ENCODE measurements around the gene NBL1. TPM values are rescaled to one million over a fixed set of nuclear protein-coding genes. Genes with fewer than 3 reads are reported as not detected.

Gene NBL1
- total and polyA plus RNA-seq, 9 of the 15 experiments (the other 6 are each of a cell fraction or from before 2014, with no cell fraction given) = 0.10 to 3.7 (median 1.8) TPM; not detected in 1

DNA sequence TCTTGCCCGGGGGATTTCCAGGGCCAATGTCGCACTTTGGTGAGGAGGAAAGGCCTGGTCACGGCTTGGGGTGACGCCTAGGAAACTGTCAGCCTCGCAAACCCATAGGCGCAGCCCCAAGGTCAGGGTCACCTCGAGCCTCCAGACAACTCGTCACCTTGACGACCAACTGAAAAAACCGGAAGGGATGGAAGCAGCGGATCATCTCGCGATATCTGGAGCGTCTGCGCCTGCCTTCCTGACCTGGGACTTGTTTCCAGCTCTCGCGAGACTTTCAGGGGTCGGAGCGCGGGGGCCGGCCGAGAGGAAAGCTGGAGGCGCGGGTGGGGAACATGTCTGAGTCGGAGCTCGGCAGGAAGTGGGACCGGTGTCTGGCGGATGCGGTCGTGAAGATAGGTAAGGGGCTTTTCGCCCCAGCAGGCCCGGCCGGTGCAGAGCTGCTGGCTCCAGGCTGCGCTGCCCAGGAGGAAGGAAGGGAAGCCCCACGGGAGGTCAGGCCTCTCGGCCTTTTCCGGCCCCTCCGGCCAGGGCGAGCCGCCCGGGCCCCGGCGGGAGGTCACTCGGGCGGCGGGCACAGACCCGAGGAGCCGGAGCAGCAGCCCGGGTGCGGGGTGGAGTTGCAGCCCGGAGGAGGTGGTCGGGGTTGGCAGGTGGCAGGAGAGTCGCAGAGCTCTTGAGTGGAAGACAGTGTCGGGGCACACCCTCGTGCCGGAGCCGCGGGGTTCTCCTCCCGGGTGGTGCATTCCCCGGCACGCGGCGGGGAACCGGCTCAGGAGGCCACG, 47.2 kb upstream of the NBL1 start (continued):
- TF ChIP-seq, protein P1, sequence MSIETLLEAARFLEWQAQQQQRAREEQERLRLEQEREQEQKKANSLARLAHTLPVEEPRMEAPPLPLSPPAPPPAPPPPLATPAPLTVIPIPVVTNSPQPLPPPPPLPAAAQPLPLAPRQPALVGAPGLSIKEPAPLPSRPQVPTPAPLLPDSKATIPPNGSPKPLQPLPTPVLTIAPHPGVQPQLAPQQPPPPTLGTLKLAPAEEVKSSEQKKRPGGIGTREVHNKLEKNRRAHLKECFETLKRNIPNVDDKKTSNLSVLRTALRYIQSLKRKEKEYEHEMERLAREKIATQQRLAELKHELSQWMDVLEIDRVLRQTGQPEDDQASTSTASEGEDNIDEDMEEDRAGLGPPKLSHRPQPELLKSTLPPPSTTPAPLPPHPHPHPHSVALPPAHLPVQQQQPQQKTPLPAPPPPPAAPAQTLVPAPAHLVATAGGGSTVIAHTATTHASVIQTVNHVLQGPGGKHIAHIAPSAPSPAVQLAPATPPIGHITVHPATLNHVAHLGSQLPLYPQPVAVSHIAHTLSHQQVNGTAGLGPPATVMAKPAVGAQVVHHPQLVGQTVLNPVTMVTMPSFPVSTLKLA (conservative IDR thresholded peaks at IDR 0.05) = no peak; a peak in 2 of 4 replicates
- peak; percentile 10 for TF ChIP-seq HDAC2 (IDR thresholded peaks at IDR 0.05)
- no peak for TF ChIP-seq NFE2L1 (tag; IDR thresholded peaks at IDR 0.05; ENCODE audit: borderline replicate concordance, low read depth)
- TF ChIP-seq TBP (optimal IDR thresholded peaks at IDR 0.05; ENCODE audit: low read depth, low read length) = peak; percentile 95
- TF ChIP-seq SETDB1 (IDR thresholded peaks at IDR 0.05; ENCODE audit: low read length) = no peak
- TF ChIP-seq ZNF766 (CRISPR knock-in tag; conservative IDR thresholded peaks at IDR 0.05) = 0 out of 2 replicates have a peak, but pooled peaks have one; percentile 15
- TF ChIP-seq, protein P2, sequence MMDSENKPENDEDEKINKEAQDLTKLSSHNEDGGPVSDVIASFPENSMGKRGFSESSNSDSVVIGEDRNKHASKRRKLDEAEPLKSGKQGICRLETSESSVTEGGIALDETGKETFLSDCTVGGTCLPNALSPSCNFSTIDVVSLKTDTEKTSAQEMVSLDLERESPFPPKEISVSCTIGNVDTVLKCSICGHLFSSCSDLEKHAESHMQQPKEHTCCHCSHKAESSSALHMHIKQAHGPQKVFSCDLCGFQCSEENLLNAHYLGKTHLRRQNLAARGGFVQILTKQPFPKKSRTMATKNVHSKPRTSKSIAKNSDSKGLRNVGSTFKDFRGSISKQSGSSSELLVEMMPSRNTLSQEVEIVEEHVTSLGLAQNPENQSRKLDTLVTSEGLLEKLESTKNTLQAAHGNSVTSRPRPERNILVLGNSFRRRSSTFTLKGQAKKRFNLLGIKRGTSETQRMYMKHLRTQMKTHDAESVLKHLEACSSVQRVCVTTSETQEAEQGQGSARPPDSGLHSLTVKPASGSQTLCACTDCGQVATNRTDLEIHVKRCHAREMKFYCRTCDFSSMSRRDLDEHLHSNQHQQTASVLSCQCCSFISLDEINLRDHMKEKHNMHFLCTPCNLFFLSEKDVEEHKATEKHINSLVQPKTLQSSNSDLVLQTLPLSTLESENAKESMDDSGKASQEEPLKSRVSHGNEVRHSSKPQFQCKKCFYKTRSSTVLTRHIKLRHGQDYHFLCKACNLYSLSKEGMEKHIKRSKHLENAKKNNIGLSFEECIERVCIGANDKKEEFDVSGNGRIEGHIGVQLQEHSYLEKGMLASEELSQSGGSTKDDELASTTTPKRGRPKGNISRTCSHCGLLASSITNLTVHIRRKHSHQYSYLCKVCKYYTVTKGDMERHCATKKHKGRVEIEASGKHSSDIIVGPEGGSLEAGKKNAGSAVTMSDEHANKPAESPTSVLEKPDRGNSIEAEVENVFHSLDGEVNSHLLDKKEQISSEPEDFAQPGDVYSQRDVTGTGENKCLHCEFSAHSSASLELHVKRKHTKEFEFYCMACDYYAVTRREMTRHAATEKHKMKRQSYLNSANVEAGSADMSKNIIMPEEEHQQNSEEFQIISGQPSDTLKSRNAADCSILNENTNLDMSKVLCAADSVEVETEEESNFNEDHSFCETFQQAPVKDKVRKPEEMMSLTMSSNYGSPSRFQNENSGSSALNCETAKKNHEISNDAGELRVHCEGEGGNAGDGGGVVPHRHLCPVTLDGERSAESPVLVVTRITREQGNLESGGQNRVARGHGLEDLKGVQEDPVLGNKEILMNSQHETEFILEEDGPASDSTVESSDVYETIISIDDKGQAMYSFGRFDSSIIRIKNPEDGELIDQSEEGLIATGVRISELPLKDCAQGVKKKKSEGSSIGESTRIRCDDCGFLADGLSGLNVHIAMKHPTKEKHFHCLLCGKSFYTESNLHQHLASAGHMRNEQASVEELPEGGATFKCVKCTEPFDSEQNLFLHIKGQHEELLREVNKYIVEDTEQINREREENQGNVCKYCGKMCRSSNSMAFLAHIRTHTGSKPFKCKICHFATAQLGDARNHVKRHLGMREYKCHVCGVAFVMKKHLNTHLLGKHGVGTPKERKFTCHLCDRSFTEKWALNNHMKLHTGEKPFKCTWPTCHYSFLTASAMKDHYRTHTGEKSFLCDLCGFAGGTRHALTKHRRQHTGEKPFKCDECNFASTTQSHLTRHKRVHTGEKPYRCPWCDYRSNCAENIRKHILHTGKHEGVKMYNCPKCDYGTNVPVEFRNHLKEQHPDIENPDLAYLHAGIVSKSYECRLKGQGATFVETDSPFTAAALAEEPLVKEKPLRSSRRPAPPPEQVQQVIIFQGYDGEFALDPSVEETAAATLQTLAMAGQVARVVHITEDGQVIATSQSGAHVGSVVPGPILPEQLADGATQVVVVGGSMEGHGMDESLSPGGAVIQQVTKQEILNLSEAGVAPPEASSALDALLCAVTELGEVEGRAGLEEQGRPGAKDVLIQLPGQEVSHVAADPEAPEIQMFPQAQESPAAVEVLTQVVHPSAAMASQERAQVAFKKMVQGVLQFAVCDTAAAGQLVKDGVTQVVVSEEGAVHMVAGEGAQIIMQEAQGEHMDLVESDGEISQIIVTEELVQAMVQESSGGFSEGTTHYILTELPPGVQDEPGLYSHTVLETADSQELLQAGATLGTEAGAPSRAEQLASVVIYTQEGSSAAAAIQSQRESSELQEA (IDR thresholded peaks at IDR 0.05; ENCODE audit: low read depth) = no peak
- TF ChIP-seq BHLHE40 (IDR thresholded peaks at IDR 0.05; ENCODE audit: low read length) = no peak
